Tibial artery (tissue), 4 donors: ENCODE data around the gene EEF1AKMT1.
"Not testable (repeated sequence)": the region's sequence is repeated elsewhere in the genome, so short reads cannot be mapped to it uniquely, and the experiment has no call there.

ENCODE experiments used
- DNase-seq, 2 donors: peaks; one replicate each; pipeline ENCODE4 v3.0.0-alpha.2; 2019
- H3K27ac ChIP-seq, 2 donors: fragments of 200-600 bp; sonication (generic) in 1 of 2; 1 replicate in 1 of 2; 2 replicates in 1 of 2; pipeline ENCODE4 v1.5.1; 2018 to 2019; ENCODE audit warnings: mild to moderate bottlenecking in 1 of 2
- H3K27me3 ChIP-seq, 2 donors: fragments of 200-600 bp; sonication (generic) in 1 of 2; one replicate each; pipeline versions ENCODE4 v1.5.1 to v1.6.0; 2016 to 2019
- H3K36me3 ChIP-seq, 3 donors: fragments of 200-600 bp; sonication (generic) in 2 of 3; one replicate each; pipeline ENCODE4 v1.5.1; 2016 to 2019; ENCODE audit warnings: mild to moderate bottlenecking in 2 of 3
- H3K4me1 ChIP-seq, 4 donors: fragments of 200-600 bp; sonication (generic) in 2 of 4; 1 replicate in 3 of 4; 2 replicates in 1 of 4; pipeline ENCODE4 v1.5.1; 2016 to 2019
- H3K4me3 ChIP-seq, 2 donors: fragments of 200-600 bp; sonication (generic) in 1 of 2; 1 replicate in 1 of 2; 2 replicates in 1 of 2; pipeline ENCODE4 v1.5.1; 2018 to 2019; ENCODE audit warnings: mild to moderate bottlenecking in 2 of 2
- H3K9me3 ChIP-seq, 3 donors: fragments of 200-600 bp; sonication (generic) in 1 of 3; one replicate each; pipeline ENCODE4 v1.5.1; 2016 to 2019
- intact Hi-C: fragments of 100-400 bp; cut with DNase I; formaldehyde crosslinking; loops from one replicate; pipeline ENCODE4 v1.15.0; 2023; ENCODE audit warnings: low total_unique reads
- TF ChIP-seq, protein P1 (sequence below), 2 experiments: fragments of 200-600 bp in 1 of 2; fragments of 450-650 bp in 1 of 2; IDR thresholded peaks; one replicate each; pipeline ENCODE4 v1.5.1; 2017 to 2019; ENCODE audit warnings: antibody characterized with exemption in 2 of 2, mild to moderate bottlenecking in 1 of 2, moderate library complexity in 1 of 2

EEF1AKMT1 gene

DNA sequence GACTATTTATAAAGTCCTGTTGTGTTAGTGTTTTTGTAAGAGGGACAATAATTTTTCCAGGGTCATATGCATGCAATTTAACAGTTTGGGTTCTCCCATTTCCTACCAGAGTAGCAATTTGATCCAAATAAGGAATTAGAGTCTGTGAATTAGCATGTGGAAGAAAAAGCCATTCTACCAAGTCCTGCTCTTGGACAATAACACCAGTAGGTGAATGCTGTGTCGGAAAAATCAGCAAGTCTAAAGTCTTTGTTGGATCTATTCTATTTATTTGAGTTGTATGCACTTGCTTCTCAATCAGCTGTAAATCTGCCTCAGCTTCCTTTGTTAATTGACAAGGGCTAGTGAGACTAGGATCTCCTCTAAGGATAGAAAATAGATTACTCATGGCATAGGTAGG lies 91.7 kb downstream of the EEF1AKMT1 start:
- H3K36me3 ChIP-seq = no peaks in the 10 kb centered on the region
- H3K27me3 ChIP-seq = no peaks in the 10 kb centered on the region
- H3K27ac ChIP-seq = no peak overlapping the region
- intact Hi-C loops = no loop called here
- TF ChIP-seq, protein P1, sequence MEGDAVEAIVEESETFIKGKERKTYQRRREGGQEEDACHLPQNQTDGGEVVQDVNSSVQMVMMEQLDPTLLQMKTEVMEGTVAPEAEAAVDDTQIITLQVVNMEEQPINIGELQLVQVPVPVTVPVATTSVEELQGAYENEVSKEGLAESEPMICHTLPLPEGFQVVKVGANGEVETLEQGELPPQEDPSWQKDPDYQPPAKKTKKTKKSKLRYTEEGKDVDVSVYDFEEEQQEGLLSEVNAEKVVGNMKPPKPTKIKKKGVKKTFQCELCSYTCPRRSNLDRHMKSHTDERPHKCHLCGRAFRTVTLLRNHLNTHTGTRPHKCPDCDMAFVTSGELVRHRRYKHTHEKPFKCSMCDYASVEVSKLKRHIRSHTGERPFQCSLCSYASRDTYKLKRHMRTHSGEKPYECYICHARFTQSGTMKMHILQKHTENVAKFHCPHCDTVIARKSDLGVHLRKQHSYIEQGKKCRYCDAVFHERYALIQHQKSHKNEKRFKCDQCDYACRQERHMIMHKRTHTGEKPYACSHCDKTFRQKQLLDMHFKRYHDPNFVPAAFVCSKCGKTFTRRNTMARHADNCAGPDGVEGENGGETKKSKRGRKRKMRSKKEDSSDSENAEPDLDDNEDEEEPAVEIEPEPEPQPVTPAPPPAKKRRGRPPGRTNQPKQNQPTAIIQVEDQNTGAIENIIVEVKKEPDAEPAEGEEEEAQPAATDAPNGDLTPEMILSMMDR (IDR thresholded peaks at IDR 0.05) = no peak
- H3K4me1 ChIP-seq = no peaks in the 10 kb centered on the region
- no peak for DNase-seq
- no peaks in the 10 kb centered on the region for H3K9me3 ChIP-seq
- no peak overlapping the region for H3K4me3 ChIP-seq

GRCh38 chr13:20681481-20681880 lies 92.3 kb downstream of the EEF1AKMT1 start:
- H3K27me3 ChIP-seq, DNase-seq, H3K4me1 ChIP-seq, H3K36me3 ChIP-seq, H3K27ac ChIP-seq, intact Hi-C loops, H3K9me3 ChIP-seq, H3K4me3 ChIP-seq: not testable (repeated sequence)

DNA sequence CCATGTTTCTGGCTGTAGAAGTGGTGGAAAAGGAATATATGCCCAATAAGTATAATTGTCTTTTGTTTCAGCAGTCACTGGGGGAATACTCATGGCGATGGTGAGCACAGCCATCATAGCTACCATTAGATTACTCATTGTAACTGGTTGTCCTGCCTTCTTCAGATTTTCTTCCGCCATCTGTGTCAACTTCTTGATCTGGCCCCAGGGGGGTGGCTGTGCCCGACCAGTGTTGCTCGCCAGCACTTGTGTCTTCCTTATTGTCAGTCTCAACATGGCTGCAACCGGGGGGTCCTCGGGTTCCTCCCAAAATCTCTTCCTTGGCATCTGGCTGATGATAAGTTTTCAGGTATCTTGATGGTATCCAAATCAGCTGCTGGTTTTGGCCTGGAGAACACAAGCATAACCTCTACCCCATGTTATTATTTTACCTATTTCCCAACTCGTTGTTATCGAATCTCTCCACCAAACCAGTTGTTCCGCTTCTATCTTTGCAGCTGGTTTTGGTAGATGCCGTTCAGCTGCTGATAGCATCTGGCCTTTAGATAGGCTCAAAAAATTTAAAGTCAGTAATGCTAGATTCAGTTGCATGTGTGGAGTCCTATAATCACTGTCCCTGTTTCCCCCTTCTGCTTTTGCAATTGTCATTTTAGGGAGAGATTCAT lies 93.2 kb downstream of the EEF1AKMT1 start:
- Histone ChIP-seq H3K4me1 (no peaks in the 10 kb centered on the region), H3K9me3 (no peaks in the 10 kb centered on the region), H3K4me3 (no peak overlapping the region), H3K27me3 (no peaks in the 10 kb centered on the region), H3K27ac (no peak overlapping the region), H3K36me3 (peaks cover 0 to 9% (median 0%) of the 10 kb centered on the region in 3 donors)
- intact Hi-C loops = no loop called here
- DNase-seq = no peak
- TF ChIP-seq, protein P1 (IDR thresholded peaks at IDR 0.05) = no peak

DNA sequence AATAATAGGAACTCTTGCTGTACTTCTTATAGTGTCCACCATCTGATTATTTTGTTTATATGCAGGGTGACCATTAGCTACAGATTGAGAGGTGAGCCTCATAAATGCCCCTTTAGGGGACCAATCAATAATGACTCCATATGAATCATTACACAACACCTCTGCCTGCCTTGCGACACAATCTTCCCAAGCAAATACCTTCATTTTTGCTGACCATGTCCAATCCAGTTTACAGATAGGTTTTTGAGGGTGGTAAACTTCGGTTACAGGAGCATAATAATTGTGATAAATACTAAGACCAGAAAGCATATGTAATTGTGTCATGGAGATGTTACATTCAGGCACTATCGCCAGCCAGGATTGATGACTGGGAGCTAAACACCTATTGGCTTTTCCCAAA lies 93.9 kb downstream of the EEF1AKMT1 start:
- no peak for DNase-seq
- no peaks in the 10 kb centered on the region for H3K27me3 ChIP-seq
- H3K9me3 ChIP-seq = no peaks in the 10 kb centered on the region
- TF ChIP-seq, protein P1 (IDR thresholded peaks at IDR 0.05) = no peak
- H3K4me1 ChIP-seq = no peaks in the 10 kb centered on the region
- no peak overlapping the region for H3K27ac ChIP-seq
- no peak overlapping the region for H3K4me3 ChIP-seq
- H3K36me3 ChIP-seq = peaks cover 0 to 15% (median 3%) of the 10 kb centered on the region in 3 donors
- intact Hi-C loops = no loop called here
